Fibroblast of lung (primary cell): Measurements from ENCODE around the gene PTGS1. TPM values are rescaled to one million over a fixed set of nuclear protein-coding genes. Genes with fewer than 3 reads are reported as not detected.
"Not testable (repeated sequence)": the region's sequence is repeated elsewhere in the genome, so short reads cannot be mapped to it uniquely, and the experiment has no call there.

Experiments used
- DNase-seq, 2 donors: peaks; one replicate each; pipeline versions ENCODE4 v3.0.0 to v3.0.0-alpha.2; 2010; ENCODE audit warnings: low read depth in 2 of 2
- H2AFZ ChIP-seq: 2 replicates; pipeline ENCODE4 v1.5.1; 2012; ENCODE audit warnings: low read length, control low read depth, inconsistent platforms
- H3K27ac ChIP-seq: 2 replicates; pipeline ENCODE4 v1.5.1; 2011; ENCODE audit warnings: low read length, control low read depth; ENCODE audit not compliant: insufficient read depth
- H3K27me3 ChIP-seq: 2 replicates; pipeline ENCODE4 v1.5.1; 2011; ENCODE audit warnings: mild to moderate bottlenecking, low read length; ENCODE audit not compliant: control insufficient read depth, insufficient read depth
- H3K36me3 ChIP-seq: 2 replicates; pipeline ENCODE4 v1.5.1; 2011; ENCODE audit warnings: low read length; ENCODE audit not compliant: control insufficient read depth, insufficient read depth
- H3K4me1 ChIP-seq: 2 replicates; pipeline ENCODE4 v1.5.1; 2011; ENCODE audit warnings: low read length; ENCODE audit not compliant: control insufficient read depth, insufficient read depth; ENCODE audit errors: extremely low read depth
- H3K4me2 ChIP-seq: 2 replicates; pipeline ENCODE4 v1.5.1; 2011; ENCODE audit warnings: low read length, control low read depth; ENCODE audit not compliant: insufficient read depth; ENCODE audit errors: extremely low read depth
- H3K4me3 ChIP-seq, 4 experiments: fragments of 200-600 bp in 1 of 4; sonication (generic) in 1 of 4; replicated peaks in 1 of 4; 2 replicates each; pipeline ENCODE4 v1.5.1; 2011 to 2016; ENCODE audit warnings: low read length in 4 of 4, low read depth in 3 of 4, mild to moderate bottlenecking in 3 of 4, control low read depth in 2 of 4, inconsistent platforms in 1 of 4, mixed read lengths in 1 of 4; ENCODE audit not compliant: insufficient read depth in 1 of 4; ENCODE audit errors: control extremely low read depth in 1 of 4
- H3K79me2 ChIP-seq: 2 replicates; pipeline ENCODE4 v1.5.1; 2012; ENCODE audit warnings: mild to moderate bottlenecking, low read length, inconsistent platforms; ENCODE audit not compliant: control insufficient read depth, insufficient read depth
- H3K9ac ChIP-seq: 2 replicates; pipeline ENCODE4 v1.5.1; 2011; ENCODE audit warnings: mild to moderate bottlenecking, low read length, control low read depth; ENCODE audit not compliant: insufficient read depth
- H3K9me3 ChIP-seq: 2 replicates; pipeline ENCODE4 v1.5.1; 2012; ENCODE audit warnings: low read depth, low read length; ENCODE audit not compliant: control insufficient read depth, insufficient read depth
- H4K20me1 ChIP-seq: 2 replicates; pipeline ENCODE4 v1.5.1; 2011; ENCODE audit warnings: low read length; ENCODE audit not compliant: control insufficient read depth, insufficient read depth; ENCODE audit errors: extremely low read depth
- EZH2 ChIP-seq: IDR thresholded peaks from 2 replicates; pipeline ENCODE4 v1.5.1; 2012; ENCODE audit warnings: low read length, control low read depth, mild to moderate bottlenecking; ENCODE audit errors: missing control alignments
- polyA plus RNA-seq, 2 donors: library from polyadenylated mRNA; depleted of rRNA in 1 of 2; stranded (reverse) in 1 of 2; unstranded in 1 of 2; fragments of >200 nt; gene quantifications; 2 replicates each; pipeline ENCODE4 v1.2.1, GENCODE V29; 2011 to 2012; ENCODE audit warnings: missing spikeins in 1 of 2
- total RNA-seq: library from RNA; depleted of rRNA; stranded (reverse); fragments of >200 nt; gene quantifications from 2 replicates; pipeline ENCODE4 v1.2.1, GENCODE V29; 2014
- TF ChIP-seq, protein P1 (sequence below), 2 donors: IDR thresholded peaks in 1 of 2; conservative IDR thresholded peaks in 1 of 2; 1 replicate in 1 of 2; 2 replicates in 1 of 2; pipeline ENCODE4 v1.5.1; 2011 to 2012; ENCODE audit warnings: low read length in 2 of 2, control low read depth in 1 of 2, inconsistent platforms in 1 of 2, low read depth in 1 of 2, mild to moderate bottlenecking in 1 of 2

Gene PTGS1
- total and polyA plus RNA-seq, 2 donors (not counting 1 experiment from before 2014, with no cell fraction given), result 13.4 to 86.5 TPM

- Histone ChIP-seq H4K20me1 (no peaks in the 10 kb centered on the region), H3K4me3 (no peak overlapping the region), H2AFZ (no peak overlapping the region), H3K9ac (no peak overlapping the region), H3K9me3 (no peaks in the 10 kb centered on the region), H3K79me2 (no peaks in the 10 kb centered on the region), H3K36me3 (no peaks in the 10 kb centered on the region), H3K4me1 (peaks cover 4% of the 10 kb centered on the region), H3K27ac (no peak overlapping the region), H3K4me2 (no peak overlapping the region), H3K27me3 (no peaks in the 10 kb centered on the region)
- DNase-seq, result no peak
- TF ChIP-seq EZH2, result no peak
- TF ChIP-seq, protein P1, sequence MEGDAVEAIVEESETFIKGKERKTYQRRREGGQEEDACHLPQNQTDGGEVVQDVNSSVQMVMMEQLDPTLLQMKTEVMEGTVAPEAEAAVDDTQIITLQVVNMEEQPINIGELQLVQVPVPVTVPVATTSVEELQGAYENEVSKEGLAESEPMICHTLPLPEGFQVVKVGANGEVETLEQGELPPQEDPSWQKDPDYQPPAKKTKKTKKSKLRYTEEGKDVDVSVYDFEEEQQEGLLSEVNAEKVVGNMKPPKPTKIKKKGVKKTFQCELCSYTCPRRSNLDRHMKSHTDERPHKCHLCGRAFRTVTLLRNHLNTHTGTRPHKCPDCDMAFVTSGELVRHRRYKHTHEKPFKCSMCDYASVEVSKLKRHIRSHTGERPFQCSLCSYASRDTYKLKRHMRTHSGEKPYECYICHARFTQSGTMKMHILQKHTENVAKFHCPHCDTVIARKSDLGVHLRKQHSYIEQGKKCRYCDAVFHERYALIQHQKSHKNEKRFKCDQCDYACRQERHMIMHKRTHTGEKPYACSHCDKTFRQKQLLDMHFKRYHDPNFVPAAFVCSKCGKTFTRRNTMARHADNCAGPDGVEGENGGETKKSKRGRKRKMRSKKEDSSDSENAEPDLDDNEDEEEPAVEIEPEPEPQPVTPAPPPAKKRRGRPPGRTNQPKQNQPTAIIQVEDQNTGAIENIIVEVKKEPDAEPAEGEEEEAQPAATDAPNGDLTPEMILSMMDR (conservative IDR thresholded peaks at IDR 0.05 in 1 of 2, IDR thresholded peaks at IDR 0.05 in 1 of 2; ENCODE audit: low read depth in 1 of 2, low read length in 2 of 2), result no peak
These were observed 15.4 kb upstream of the PTGS1 start for GRCh38 chr9:122355336-122355875.

GRCh38 chr9:122356627-122357026, 14.2 kb upstream of the PTGS1 start:
- no peak overlapping the region for H2AFZ ChIP-seq
- H3K9me3 ChIP-seq, result no peaks in the 10 kb centered on the region
- H3K9ac ChIP-seq, result no peak overlapping the region
- no peak overlapping the region for H3K4me3 ChIP-seq
- no peaks in the 10 kb centered on the region for H4K20me1 ChIP-seq
- TF ChIP-seq, protein P1 (conservative IDR thresholded peaks at IDR 0.05 in 1 of 2, IDR thresholded peaks at IDR 0.05 in 1 of 2; ENCODE audit: low read depth in 1 of 2, low read length in 2 of 2), result peak; percentile 7 to 41
- no peak for TF ChIP-seq EZH2
- H3K27ac ChIP-seq, result no peak overlapping the region
- peaks cover 6% of the 10 kb centered on the region for H3K4me1 ChIP-seq
- H3K79me2 ChIP-seq, result no peaks in the 10 kb centered on the region
- H3K36me3 ChIP-seq, result no peaks in the 10 kb centered on the region
- H3K4me2 ChIP-seq, result no peak overlapping the region
- H3K27me3 ChIP-seq, result no peaks in the 10 kb centered on the region
- no peak for DNase-seq

DNA sequence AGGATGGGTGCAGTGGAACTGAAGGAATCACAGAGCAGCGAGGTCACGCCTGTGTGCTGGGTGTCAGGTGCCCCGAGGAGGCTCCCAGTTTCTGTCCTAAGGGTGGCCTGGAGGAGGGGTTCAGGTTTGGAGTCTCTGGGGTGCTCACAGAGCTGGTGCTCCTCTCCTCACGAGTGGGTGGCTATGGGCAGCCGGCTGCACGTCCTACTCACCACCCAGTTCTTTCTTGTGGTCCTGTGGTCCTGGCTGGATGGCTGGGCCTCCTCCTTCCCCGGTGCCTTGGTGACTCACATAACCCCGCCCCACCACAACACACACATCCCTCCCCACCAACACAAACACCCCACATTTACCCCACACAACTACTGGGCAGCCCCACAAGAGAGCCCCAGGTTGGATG, 9.9 kb upstream of the PTGS1 start:
- Histone ChIP-seq H3K4me3 (no peak overlapping the region), H3K4me1 (peaks cover 18% of the 10 kb centered on the region), H3K27me3 (no peaks in the 10 kb centered on the region), H2AFZ (no peak overlapping the region), H3K9me3 (no peaks in the 10 kb centered on the region), H3K79me2 (no peaks in the 10 kb centered on the region), H3K27ac (no peak overlapping the region), H3K9ac (no peak overlapping the region), H3K4me2 (no peak overlapping the region), H4K20me1 (no peaks in the 10 kb centered on the region), H3K36me3 (no peaks in the 10 kb centered on the region)
- TF ChIP-seq, protein P1 (conservative IDR thresholded peaks at IDR 0.05 in 1 of 2, IDR thresholded peaks at IDR 0.05 in 1 of 2; ENCODE audit: low read depth in 1 of 2, low read length in 2 of 2), result no peak
- TF ChIP-seq EZH2, result no peak
- peak in 1 of 2 donors; percentile 50 for DNase-seq

GRCh38 chr9:122363131-122363530, 7.7 kb upstream of the PTGS1 start:
- H3K9ac ChIP-seq, H2AFZ ChIP-seq, H3K79me2 ChIP-seq, DNase-seq, H3K36me3 ChIP-seq, H3K4me3 ChIP-seq, H3K4me2 ChIP-seq, H4K20me1 ChIP-seq, H3K27me3 ChIP-seq, H3K27ac ChIP-seq, H3K9me3 ChIP-seq: not testable (repeated sequence)
- peaks cover 18% of the 10 kb centered on the region for H3K4me1 ChIP-seq
